Measurements from ENCODE around the gene CLPTM1.
A peak's percentile ranks its signal among the peaks of the same experiment; 100 is the strongest.

GRCh38 chr19:44988896-44989556, 33.8 kb downstream of the CLPTM1 start:
- TF ChIP-seq, protein P1, sequence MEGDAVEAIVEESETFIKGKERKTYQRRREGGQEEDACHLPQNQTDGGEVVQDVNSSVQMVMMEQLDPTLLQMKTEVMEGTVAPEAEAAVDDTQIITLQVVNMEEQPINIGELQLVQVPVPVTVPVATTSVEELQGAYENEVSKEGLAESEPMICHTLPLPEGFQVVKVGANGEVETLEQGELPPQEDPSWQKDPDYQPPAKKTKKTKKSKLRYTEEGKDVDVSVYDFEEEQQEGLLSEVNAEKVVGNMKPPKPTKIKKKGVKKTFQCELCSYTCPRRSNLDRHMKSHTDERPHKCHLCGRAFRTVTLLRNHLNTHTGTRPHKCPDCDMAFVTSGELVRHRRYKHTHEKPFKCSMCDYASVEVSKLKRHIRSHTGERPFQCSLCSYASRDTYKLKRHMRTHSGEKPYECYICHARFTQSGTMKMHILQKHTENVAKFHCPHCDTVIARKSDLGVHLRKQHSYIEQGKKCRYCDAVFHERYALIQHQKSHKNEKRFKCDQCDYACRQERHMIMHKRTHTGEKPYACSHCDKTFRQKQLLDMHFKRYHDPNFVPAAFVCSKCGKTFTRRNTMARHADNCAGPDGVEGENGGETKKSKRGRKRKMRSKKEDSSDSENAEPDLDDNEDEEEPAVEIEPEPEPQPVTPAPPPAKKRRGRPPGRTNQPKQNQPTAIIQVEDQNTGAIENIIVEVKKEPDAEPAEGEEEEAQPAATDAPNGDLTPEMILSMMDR (IDR thresholded peaks at IDR 0.05; ENCODE audit: borderline replicate concordance, extremely low read depth, low read length, poor library complexity, severe bottlenecking), result peak; percentile 76
- no peak for TF ChIP-seq EZH2 (IDR thresholded peaks at IDR 0.05; ENCODE audit: borderline replicate concordance, low read depth, low read length, severe bottlenecking)

Data from DND-41 (cell line).